Gastrocnemius medialis (tissue), 4 donors: Measurements from ENCODE around the gene LAMA2. TPM values are rescaled to one million over a fixed set of nuclear protein-coding genes. Genes with fewer than 3 reads are reported as not detected.

Source experiments
- ATAC-seq, 2 donors: fragments of 150-250 bp; one replicate each; pipeline ENCODE4 v1.9.1; 2016
- DNase-seq, 2 donors: peaks; one replicate each; pipeline ENCODE4 v3.0.0-alpha.2; 2019
- H3K27ac ChIP-seq, 4 donors: fragments of 200-600 bp; sonication (generic); 1 replicate in 1 of 4; 2 replicates in 3 of 4; pipeline ENCODE4 v1.5.1; 2016 to 2018; ENCODE audit warnings: mild to moderate bottlenecking in 2 of 4, moderate library complexity in 1 of 4
- H3K27me3 ChIP-seq, 3 donors: fragments of 200-600 bp; sonication (generic) in 2 of 3; 1 replicate in 1 of 3; 2 replicates in 2 of 3; pipeline versions ENCODE4 v1.5.1 to v1.6.0; 2016 to 2019; ENCODE audit warnings: mild to moderate bottlenecking in 1 of 3, moderate library complexity in 1 of 3
- H3K36me3 ChIP-seq, 2 donors: fragments of 200-600 bp; sonication (generic) in 1 of 2; one replicate each; pipeline ENCODE4 v1.5.1; 2017 to 2018
- H3K4me1 ChIP-seq, 2 donors: fragments of 200-600 bp; sonication (generic) in 1 of 2; one replicate each; pipeline ENCODE4 v1.5.1; 2016 to 2017; ENCODE audit warnings: mild to moderate bottlenecking in 2 of 2
- H3K4me3 ChIP-seq, 4 donors: fragments of 200-600 bp; sonication (generic) in 3 of 4; 1 replicate in 1 of 4; 2 replicates in 3 of 4; pipeline ENCODE4 v1.5.1; 2016 to 2019; ENCODE audit warnings: mild to moderate bottlenecking in 2 of 4
- H3K9me3 ChIP-seq, 3 donors: fragments of 200-600 bp; sonication (generic) in 2 of 3; 1 replicate in 1 of 3; 2 replicates in 2 of 3; pipeline ENCODE4 v1.5.1; 2016 to 2019
- POLR2A ChIP-seq, 2 donors: fragments of 450-650 bp; IDR thresholded peaks; one replicate each; pipeline ENCODE4 v1.6.1; 2017; ENCODE audit warnings: antibody characterized with exemption in 2 of 2, mild to moderate bottlenecking in 2 of 2, moderate library complexity in 2 of 2
- in situ Hi-C, 4 donors: fragments of 200-750 bp; cut with MboI; loops; one replicate each; pipeline versions ENCODE4 v1.15.0 to v1.8.0; 2017; ENCODE audit warnings: low sequenced_read_pairs in 4 of 4
- intact Hi-C: fragments of 100-400 bp; cut with DNase I; formaldehyde crosslinking; loops from one replicate; pipeline ENCODE4 v1.15.1; 2023; ENCODE audit warnings: low total_unique reads
- total RNA-seq, 4 donors: library from RNA; depleted of rRNA; stranded (reverse); fragments of >200 nt; gene quantifications; one replicate each; pipeline versions ENCODE4 v1.1.0 to v1.2.3, GENCODE V29; 2016
- TF ChIP-seq, protein P1 (sequence below), 5 experiments: fragments of 450-650 bp in 3 of 5; fragments of 200-600 bp in 2 of 5; sonication (generic) in 2 of 5; IDR thresholded peaks in 4 of 5; conservative IDR thresholded peaks in 1 of 5; 1 replicate in 4 of 5; 2 replicates in 1 of 5; pipeline ENCODE4 v1.5.1; 2016 to 2019; ENCODE audit warnings: antibody characterized with exemption in 5 of 5, mild to moderate bottlenecking in 3 of 5, moderate library complexity in 3 of 5

The LAMA2 gene
- total RNA-seq, 4 donors from 2014 or later = 52.9 to 113 (median 71.3) TPM

DNA sequence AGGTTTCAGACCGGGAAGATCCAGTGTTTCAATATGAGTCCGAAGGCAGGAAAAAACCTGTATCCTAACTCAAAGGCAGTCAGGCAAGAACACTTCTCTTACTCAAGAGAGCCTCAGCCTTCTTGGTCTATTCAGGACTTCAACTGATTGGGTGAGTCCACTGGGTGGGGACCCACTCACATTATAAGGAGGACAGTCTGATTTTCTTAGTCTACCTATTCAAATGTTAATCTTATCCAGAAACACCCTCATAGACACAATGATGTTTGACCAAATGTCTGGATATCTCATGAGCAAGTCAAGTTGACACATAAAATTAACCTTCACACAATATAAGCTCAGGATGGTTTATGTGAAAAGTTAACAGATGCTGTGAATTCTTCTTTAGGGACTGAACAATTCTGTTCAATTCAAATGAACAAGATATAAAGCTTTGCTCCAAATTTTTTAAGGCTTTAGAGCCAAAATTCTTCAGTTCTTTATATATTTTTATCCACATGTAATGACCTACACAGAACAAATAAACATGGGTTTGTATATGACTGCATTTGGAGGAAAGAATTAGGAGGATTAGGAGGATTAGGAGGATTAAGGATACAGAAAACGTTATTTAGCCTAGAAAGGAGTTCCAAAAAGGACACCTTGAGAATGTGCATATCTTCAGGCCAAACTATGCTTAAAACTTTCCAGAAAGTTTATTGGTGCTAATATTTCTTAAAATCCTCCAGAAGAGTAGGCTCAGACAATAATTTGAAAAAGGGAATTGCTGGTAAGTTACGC lies 35.3 kb upstream of the LAMA2 start:
- in situ Hi-C loops = no loop called here
- TF ChIP-seq, protein P1, sequence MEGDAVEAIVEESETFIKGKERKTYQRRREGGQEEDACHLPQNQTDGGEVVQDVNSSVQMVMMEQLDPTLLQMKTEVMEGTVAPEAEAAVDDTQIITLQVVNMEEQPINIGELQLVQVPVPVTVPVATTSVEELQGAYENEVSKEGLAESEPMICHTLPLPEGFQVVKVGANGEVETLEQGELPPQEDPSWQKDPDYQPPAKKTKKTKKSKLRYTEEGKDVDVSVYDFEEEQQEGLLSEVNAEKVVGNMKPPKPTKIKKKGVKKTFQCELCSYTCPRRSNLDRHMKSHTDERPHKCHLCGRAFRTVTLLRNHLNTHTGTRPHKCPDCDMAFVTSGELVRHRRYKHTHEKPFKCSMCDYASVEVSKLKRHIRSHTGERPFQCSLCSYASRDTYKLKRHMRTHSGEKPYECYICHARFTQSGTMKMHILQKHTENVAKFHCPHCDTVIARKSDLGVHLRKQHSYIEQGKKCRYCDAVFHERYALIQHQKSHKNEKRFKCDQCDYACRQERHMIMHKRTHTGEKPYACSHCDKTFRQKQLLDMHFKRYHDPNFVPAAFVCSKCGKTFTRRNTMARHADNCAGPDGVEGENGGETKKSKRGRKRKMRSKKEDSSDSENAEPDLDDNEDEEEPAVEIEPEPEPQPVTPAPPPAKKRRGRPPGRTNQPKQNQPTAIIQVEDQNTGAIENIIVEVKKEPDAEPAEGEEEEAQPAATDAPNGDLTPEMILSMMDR (IDR thresholded peaks at IDR 0.05 in 4 of 5, conservative IDR thresholded peaks at IDR 0.05 in 1 of 5) = no peak
- no peak for TF ChIP-seq POLR2A (IDR thresholded peaks at IDR 0.05)

DNA sequence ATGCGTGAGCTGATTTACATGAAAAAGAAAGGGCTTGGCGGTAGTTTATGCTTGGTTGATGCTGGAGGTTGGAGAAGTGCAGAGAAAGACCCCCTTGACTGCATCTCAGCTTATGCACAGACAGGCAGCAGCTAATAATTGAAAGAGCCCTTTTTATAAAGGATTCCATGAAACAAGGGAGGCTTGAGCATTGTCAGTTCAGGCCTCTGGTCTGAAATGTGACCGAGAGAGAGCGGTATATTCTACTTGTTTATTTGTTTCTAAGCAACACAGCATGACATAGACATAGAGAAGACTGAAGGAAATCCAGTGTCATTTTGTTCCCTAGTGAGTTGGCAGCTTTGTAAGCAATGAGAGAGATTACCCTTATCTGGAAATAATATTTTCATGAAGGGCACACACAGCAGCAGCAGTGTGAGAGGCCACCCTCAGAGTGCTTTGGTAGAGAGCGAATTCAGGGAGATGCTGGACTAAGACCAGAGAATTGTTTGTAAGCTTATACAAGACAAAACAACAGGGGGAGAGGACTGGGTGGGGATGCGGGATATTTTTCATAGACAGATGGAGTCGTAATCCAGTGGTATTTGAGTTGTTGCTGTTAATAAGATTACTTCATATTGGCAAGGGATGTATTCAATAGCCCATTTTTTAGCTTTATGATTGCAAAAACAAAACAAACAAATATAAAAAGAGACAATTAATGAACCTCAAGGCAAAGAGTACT lies 34.6 kb upstream of the LAMA2 start:
- H3K4me1 ChIP-seq = no peaks in the 10 kb centered on the region
- DNase-seq (no peak), ATAC-seq (no peak)
- H3K36me3 ChIP-seq = no peaks in the 10 kb centered on the region
- in situ Hi-C loops = no loop called here
- no peak overlapping the region for H3K27ac ChIP-seq
- no peaks in the 10 kb centered on the region for H3K9me3 ChIP-seq
- no peaks in the 10 kb centered on the region for H3K27me3 ChIP-seq
- intact Hi-C loops = no loop called here
- TF ChIP-seq POLR2A (IDR thresholded peaks at IDR 0.05) = no peak
- TF ChIP-seq, protein P1 (IDR thresholded peaks at IDR 0.05 in 4 of 5, conservative IDR thresholded peaks at IDR 0.05 in 1 of 5) = no peak
- H3K4me3 ChIP-seq = no peak overlapping the region

More for the DNA sequence above, 35.3 kb upstream of the LAMA2 start:
- Histone ChIP-seq H3K4me1 (no peaks in the 10 kb centered on the region), H3K4me3 (no peak overlapping the region), H3K36me3 (no peaks in the 10 kb centered on the region), H3K27ac (no peak overlapping the region), H3K27me3 (no peaks in the 10 kb centered on the region), H3K9me3 (no peaks in the 10 kb centered on the region)
- ATAC-seq (no peak), DNase-seq (no peak)
- intact Hi-C loops = no loop called here

DNA sequence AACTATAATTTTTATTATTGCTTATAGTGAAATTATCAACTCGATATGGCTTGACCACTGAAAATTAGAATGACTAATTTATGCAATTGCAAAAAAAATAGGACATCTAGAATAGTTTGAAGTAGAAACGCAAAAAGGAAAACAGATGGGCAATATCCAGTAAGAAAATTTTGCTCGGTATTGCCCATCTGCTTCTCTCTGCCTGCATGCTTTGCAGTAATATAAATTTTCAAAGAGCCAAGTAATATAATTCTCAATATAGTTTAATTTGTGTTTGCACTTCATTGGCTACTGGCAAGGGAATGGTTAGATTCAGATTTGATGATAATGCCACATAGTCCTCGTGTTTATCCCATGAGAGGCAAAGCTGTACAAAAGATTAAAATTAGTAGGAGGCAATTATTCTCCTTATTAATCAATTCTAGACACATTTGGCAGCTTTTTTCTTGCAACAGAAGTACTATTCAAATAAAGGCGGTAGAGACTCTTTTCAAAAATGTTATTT lies 27.3 kb upstream of the LAMA2 start:
- peaks cover 0 to 3% (median 0%) of the 10 kb centered on the region in 3 donors for H3K9me3 ChIP-seq
- in situ Hi-C loops (no loop called here), intact Hi-C loops (no loop called here)
- ATAC-seq = no peak
- no peaks in the 10 kb centered on the region for H3K4me1 ChIP-seq
- no peak overlapping the region for H3K4me3 ChIP-seq
- H3K27me3 ChIP-seq = no peaks in the 10 kb centered on the region
- H3K27ac ChIP-seq = no peak overlapping the region
- no peak for DNase-seq
- H3K36me3 ChIP-seq = no peaks in the 10 kb centered on the region
- TF ChIP-seq POLR2A (IDR thresholded peaks at IDR 0.05) = no peak
- TF ChIP-seq, protein P1 (IDR thresholded peaks at IDR 0.05 in 4 of 5, conservative IDR thresholded peaks at IDR 0.05 in 1 of 5) = no peak

DNA sequence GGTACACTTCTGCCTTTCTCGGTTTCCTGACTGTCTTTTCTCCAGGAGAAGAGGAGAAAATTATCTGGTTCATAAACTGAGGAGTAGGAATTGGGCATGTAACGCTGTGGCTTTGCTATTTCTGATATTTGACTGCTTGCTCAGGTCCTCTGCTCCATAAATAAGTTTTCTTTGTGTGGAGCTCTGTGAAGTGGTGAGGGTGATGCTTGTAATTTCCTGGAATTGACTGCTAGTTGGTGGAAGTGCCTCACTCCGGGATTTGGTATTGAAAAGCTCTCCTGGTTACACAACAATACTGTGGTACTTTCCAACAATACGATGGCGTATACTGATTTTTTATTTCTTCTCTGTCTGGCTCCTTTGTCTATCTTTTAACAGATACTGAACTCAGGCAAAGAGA lies 25.1 kb upstream of the LAMA2 start:
- Histone ChIP-seq H3K4me3 (no peak overlapping the region), H3K36me3 (no peaks in the 10 kb centered on the region), H3K27me3 (no peaks in the 10 kb centered on the region), H3K4me1 (no peaks in the 10 kb centered on the region), H3K9me3 (peaks cover 0 to 7% (median 0%) of the 10 kb centered on the region in 3 donors), H3K27ac (no peak overlapping the region)
- TF ChIP-seq, protein P1 (IDR thresholded peaks at IDR 0.05 in 4 of 5, conservative IDR thresholded peaks at IDR 0.05 in 1 of 5) = no peak
- no peak for TF ChIP-seq POLR2A (IDR thresholded peaks at IDR 0.05)
- ATAC-seq (no peak), DNase-seq (no peak)
- in situ Hi-C loops (no loop called here), intact Hi-C loops (no loop called here)
